Peyer's patch (tissue), 4 donors: Measurements from ENCODE around the gene ZRANB2. TPM values are rescaled to one million over a fixed set of nuclear protein-coding genes. Genes with fewer than 3 reads are reported as not detected.

Source experiments
- DNase-seq, 3 donors: peaks; one replicate each; pipeline ENCODE4 v3.0.0-alpha.2; 2017 to 2019
- H3K27ac ChIP-seq, 4 donors: fragments of 200-600 bp; sonication (generic); one replicate each; pipeline ENCODE4 v1.5.1; 2016 to 2019
- H3K27me3 ChIP-seq, 2 donors: fragments of 200-600 bp; sonication (generic); one replicate each; pipeline ENCODE4 v1.5.1; 2019
- H3K36me3 ChIP-seq, 3 donors: fragments of 200-600 bp; sonication (generic); one replicate each; pipeline ENCODE4 v1.5.1; 2016 to 2019
- H3K4me1 ChIP-seq, 4 donors: fragments of 200-600 bp; sonication (generic); one replicate each; pipeline ENCODE4 v1.5.1; 2016 to 2019
- H3K4me3 ChIP-seq, 4 donors: fragments of 200-600 bp; sonication (generic); 1 replicate in 3 of 4; 2 replicates in 1 of 4; pipeline ENCODE4 v1.5.1; 2016 to 2019; ENCODE audit warnings: mild to moderate bottlenecking in 1 of 4
- H3K9me3 ChIP-seq, 4 donors: fragments of 200-600 bp; sonication (generic); one replicate each; pipeline ENCODE4 v1.5.1; 2016 to 2019; ENCODE audit warnings: mild to moderate bottlenecking in 1 of 4
- POLR2A ChIP-seq, 2 donors: fragments of 450-650 bp; IDR thresholded peaks; one replicate each; pipeline ENCODE4 v1.5.1; 2017; ENCODE audit warnings: antibody characterized with exemption in 2 of 2, mild to moderate bottlenecking in 2 of 2, moderate library complexity in 2 of 2
- total RNA-seq, 4 donors: library from RNA; depleted of rRNA; stranded (reverse); fragments of >200 nt; gene quantifications; one replicate each; pipeline ENCODE4 v1.1.0, GENCODE V29; 2016
- TF ChIP-seq, protein P1 (sequence below), 6 experiments: fragments of 450-650 bp in 4 of 6; fragments of 200-600 bp in 2 of 6; sonication (generic) in 1 of 6; IDR thresholded peaks; one replicate each; pipeline ENCODE4 v1.5.1; 2017 to 2019; ENCODE audit warnings: antibody characterized with exemption in 6 of 6, mild to moderate bottlenecking in 3 of 6, moderate library complexity in 1 of 6

The ZRANB2 gene
- total RNA-seq, 4 donors from 2014 or later: 69.7 to 158 (median 91.2) TPM

DNA sequence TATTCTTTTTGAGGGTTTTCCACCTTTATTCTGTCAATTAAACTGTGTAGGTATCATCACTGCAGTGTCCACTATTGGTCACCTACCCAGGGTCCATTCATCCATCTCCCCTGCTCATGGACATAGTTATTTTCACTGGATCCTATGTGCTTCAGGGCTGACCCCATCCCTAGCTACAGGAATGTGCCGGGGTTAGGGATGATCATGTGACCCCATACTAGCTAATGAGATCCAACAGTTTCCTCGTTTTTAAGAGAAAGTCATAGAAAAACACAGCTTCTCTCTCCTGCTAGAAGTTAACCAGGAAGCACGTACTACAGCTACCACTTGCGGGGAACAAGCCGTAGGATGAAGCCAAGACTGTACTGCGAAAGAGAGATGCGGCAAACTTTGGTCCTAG, 52.8 kb downstream of the ZRANB2 start:
- H3K4me1 ChIP-seq: no peaks in the 10 kb centered on the region
- no peaks in the 10 kb centered on the region for H3K27me3 ChIP-seq
- H3K4me3 ChIP-seq: no peak overlapping the region
- no peaks in the 10 kb centered on the region for H3K9me3 ChIP-seq
- H3K36me3 ChIP-seq: no peaks in the 10 kb centered on the region
- no peak for TF ChIP-seq POLR2A (IDR thresholded peaks at IDR 0.05)
- no peak for DNase-seq
- H3K27ac ChIP-seq: no peak overlapping the region

DNA sequence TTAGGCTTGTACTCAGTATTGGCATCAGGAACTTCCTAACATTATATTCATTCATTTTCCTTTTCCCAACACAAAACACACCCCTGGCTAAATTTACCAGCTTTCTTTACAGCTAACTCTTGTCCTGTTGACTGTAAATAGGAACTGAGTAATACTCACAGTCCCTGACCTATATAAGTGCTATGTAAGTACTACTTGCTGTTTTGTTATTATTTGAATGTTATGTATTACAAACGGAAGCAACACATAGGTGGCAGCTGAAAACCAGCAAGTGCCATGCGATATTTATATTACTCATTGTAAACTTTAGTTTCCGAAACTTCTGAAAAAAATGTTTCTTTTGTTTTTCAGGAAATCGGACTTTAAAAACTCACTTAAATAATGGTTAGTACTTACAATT, 54.7 kb downstream of the ZRANB2 start:
- H3K27ac ChIP-seq: no peak overlapping the region
- no peaks in the 10 kb centered on the region for H3K4me1 ChIP-seq
- H3K36me3 ChIP-seq: no peaks in the 10 kb centered on the region
- H3K9me3 ChIP-seq: no peaks in the 10 kb centered on the region
- no peak overlapping the region for H3K4me3 ChIP-seq
- DNase-seq: no peak
- TF ChIP-seq, protein P1, sequence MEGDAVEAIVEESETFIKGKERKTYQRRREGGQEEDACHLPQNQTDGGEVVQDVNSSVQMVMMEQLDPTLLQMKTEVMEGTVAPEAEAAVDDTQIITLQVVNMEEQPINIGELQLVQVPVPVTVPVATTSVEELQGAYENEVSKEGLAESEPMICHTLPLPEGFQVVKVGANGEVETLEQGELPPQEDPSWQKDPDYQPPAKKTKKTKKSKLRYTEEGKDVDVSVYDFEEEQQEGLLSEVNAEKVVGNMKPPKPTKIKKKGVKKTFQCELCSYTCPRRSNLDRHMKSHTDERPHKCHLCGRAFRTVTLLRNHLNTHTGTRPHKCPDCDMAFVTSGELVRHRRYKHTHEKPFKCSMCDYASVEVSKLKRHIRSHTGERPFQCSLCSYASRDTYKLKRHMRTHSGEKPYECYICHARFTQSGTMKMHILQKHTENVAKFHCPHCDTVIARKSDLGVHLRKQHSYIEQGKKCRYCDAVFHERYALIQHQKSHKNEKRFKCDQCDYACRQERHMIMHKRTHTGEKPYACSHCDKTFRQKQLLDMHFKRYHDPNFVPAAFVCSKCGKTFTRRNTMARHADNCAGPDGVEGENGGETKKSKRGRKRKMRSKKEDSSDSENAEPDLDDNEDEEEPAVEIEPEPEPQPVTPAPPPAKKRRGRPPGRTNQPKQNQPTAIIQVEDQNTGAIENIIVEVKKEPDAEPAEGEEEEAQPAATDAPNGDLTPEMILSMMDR (IDR thresholded peaks at IDR 0.05): no peak
- no peak for TF ChIP-seq POLR2A (IDR thresholded peaks at IDR 0.05)
- H3K27me3 ChIP-seq: no peaks in the 10 kb centered on the region

DNA sequence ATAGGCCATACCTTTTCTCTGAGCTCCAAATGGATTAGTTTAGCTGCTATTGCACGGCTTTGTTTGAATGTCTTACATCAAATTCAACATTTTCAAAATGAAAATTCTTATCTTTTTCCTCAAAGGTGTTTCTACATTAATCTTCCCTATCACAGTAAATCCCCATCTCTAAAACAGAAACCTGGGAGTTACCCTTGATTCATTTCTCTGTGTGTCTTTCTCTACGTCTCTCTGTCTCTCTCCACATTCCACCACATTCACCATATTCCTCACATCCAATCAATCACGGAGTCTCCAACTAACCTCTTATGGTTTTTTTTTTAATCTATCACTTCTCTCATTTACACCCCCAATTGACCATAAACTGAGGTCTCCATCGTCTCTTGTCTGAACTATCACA, 57.3 kb downstream of the ZRANB2 start:
- Histone ChIP-seq H3K27ac (no peak overlapping the region), H3K9me3 (no peaks in the 10 kb centered on the region), H3K36me3 (no peaks in the 10 kb centered on the region), H3K4me1 (no peaks in the 10 kb centered on the region), H3K27me3 (no peaks in the 10 kb centered on the region), H3K4me3 (no peak overlapping the region)
- TF ChIP-seq, protein P1 (IDR thresholded peaks at IDR 0.05): no peak
- TF ChIP-seq POLR2A (IDR thresholded peaks at IDR 0.05): no peak
- no peak for DNase-seq

DNA sequence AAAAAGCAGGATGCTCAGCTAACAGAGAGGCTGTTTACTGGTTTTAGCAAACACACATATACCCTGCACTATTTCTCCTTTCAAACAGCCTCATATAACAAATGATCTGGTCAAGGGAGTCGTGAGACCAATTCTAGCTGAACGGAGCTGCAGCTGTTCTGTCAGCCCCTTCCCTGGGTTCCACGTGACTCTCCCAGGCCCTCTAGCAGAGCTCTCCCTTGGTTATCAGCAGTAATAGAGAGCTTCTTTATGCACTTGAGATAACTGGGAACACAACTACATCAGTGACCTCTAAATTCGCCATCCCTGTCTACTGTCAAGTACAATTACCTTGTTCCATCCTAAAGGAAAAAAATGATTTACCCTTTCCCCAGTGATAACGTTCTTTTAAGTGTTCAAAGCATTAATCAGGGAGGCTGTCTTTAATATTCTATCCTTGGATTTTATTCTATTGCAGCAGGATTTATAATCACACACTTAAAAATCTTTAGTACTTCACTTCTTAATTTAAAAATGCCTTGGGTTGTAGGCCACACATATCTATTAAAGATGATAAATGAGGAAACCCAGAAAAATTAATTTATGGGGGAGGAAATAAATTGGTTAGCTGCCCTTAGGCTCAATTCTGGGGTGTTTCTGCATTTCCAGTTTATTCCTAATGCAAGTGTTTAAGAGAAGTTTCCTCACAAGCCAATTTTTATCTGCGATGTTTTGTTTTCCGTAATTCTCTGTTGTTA, 61.4 kb downstream of the ZRANB2 start:
- Histone ChIP-seq H3K9me3 (no peaks in the 10 kb centered on the region), H3K4me3 (no peak overlapping the region), H3K36me3 (no peaks in the 10 kb centered on the region), H3K27ac (no peak overlapping the region), H3K4me1 (no peaks in the 10 kb centered on the region), H3K27me3 (no peaks in the 10 kb centered on the region)
- DNase-seq: no peak
- TF ChIP-seq POLR2A (IDR thresholded peaks at IDR 0.05): no peak
- TF ChIP-seq, protein P1 (IDR thresholded peaks at IDR 0.05): no peak

DNA sequence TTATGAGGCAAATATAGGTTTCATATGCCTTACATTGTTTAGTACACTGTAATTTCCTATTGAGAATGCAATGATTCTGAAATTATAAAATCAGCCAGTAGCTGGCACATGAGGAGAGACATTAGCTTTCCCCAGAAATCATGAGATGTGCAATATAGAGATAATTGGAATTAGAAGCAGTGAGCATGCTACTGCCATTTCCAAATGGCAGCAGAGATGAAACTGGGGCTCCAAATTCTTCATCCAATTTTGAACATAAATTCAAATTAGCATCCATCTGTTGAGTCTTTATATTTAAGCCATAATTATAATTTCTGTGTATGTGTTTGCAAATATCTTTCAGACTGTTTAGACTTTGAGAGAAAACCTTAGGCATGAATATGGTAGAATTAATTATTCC, 62.0 kb downstream of the ZRANB2 start:
- Histone ChIP-seq H3K27ac (no peak overlapping the region), H3K9me3 (no peaks in the 10 kb centered on the region), H3K4me1 (no peaks in the 10 kb centered on the region), H3K27me3 (no peaks in the 10 kb centered on the region), H3K36me3 (no peaks in the 10 kb centered on the region), H3K4me3 (no peak overlapping the region)
- no peak for DNase-seq
- no peak for TF ChIP-seq POLR2A (IDR thresholded peaks at IDR 0.05)
- TF ChIP-seq, protein P1 (IDR thresholded peaks at IDR 0.05): no peak

DNA sequence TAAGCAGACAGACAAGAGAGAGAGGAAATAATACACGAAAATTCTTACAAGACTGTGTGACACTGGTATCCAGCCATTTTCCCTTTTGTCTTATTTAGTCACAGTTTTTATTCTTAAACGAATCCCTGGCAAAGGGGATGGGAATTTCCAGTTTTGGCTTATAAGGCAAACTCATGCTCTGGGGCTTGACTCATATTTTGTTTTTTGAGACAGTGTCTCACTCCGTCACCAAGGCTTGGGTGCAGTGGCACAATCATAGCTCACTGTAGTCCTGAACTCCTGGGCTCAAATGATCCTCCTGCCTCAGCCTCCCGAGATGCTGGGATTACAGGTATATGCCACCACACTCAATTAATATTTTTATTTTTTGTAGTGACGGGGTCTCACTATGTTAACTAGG, 65.1 kb downstream of the ZRANB2 start:
- Histone ChIP-seq H3K36me3 (no peaks in the 10 kb centered on the region), H3K4me1 (no peaks in the 10 kb centered on the region), H3K27ac (no peak overlapping the region), H3K27me3 (no peaks in the 10 kb centered on the region), H3K4me3 (no peak overlapping the region), H3K9me3 (no peaks in the 10 kb centered on the region)
- no peak for DNase-seq
- no peak for TF ChIP-seq POLR2A (IDR thresholded peaks at IDR 0.05)
- TF ChIP-seq, protein P1 (IDR thresholded peaks at IDR 0.05): no peak
